Panc1 (cell line): ENCODE measurements around the gene DDIT3.

Experiments
- POLR2AphosphoS5 ChIP-seq: IDR thresholded peaks from 2 replicates; pipeline ENCODE4 v1.6.1; 2012; ENCODE audit warnings: mild to moderate bottlenecking, low read depth, low read length, moderate library complexity
- TF ChIP-seq, protein P1 (sequence below): fragments of 450-650 bp; IDR thresholded peaks from 2 replicates; pipeline ENCODE4 v1.5.1; 2017; ENCODE audit warnings: mild to moderate bottlenecking

DNA sequence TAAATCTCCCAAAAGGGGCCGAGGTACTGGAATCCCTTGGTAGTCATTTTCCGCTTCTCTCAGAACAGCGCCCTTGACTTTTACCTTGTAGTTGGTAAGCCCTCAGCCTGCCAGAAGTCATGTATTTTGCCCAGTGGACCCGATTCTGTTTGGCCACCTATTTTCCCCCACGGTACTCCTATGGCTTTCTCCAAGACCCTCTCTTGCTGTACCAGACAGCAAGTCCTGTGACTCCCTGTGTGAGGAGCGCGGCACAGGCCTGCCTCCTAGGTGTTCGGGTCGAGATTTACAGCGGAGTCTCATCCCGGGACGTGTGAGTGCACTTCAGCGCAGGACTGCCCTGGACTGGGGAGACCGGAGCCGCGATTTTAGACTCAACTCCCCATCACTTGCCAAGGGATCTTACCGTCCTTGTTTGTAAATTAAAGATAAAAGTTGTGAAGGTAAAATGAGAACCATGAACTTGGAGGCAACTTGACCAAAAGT, 1.3 kb upstream of the DDIT3 start:
- TF ChIP-seq, protein P1, sequence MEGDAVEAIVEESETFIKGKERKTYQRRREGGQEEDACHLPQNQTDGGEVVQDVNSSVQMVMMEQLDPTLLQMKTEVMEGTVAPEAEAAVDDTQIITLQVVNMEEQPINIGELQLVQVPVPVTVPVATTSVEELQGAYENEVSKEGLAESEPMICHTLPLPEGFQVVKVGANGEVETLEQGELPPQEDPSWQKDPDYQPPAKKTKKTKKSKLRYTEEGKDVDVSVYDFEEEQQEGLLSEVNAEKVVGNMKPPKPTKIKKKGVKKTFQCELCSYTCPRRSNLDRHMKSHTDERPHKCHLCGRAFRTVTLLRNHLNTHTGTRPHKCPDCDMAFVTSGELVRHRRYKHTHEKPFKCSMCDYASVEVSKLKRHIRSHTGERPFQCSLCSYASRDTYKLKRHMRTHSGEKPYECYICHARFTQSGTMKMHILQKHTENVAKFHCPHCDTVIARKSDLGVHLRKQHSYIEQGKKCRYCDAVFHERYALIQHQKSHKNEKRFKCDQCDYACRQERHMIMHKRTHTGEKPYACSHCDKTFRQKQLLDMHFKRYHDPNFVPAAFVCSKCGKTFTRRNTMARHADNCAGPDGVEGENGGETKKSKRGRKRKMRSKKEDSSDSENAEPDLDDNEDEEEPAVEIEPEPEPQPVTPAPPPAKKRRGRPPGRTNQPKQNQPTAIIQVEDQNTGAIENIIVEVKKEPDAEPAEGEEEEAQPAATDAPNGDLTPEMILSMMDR = no peak; the same call in 1 of the 2 replicates
- no peak for TF ChIP-seq POLR2AphosphoS5
